HG03064 (cell line): Measurements from ENCODE around the gene INPP4B.

Source experiments
- ATAC-seq: cut with Tn5 transposase; IDR thresholded peaks from one replicate; pipeline ENCODE4 v1.9.1; 2021; ENCODE audit warnings: low read depth; ENCODE audit not compliant: unreplicated experiment

Gene INPP4B

DNA sequence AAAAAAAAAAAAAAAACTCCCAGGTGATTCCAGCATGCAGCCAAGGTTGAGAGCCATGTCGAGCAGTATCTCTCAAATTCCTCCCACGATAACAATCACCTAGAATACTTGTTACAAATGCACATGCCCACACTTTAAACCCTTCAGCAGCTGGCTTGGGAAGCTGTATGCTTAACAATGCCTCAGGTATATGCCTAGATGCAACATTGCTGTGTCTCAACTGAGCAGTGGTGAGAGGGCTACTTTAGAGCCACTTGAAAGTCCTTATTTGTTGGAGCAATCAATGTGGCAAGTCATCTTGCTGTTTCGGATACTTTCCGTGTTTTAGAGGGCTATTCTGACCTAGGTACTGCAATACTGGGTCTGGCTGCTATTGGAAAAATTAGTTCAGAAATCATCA is 487.4 kb downstream of the INPP4B start:
- no peak for ATAC-seq

DNA sequence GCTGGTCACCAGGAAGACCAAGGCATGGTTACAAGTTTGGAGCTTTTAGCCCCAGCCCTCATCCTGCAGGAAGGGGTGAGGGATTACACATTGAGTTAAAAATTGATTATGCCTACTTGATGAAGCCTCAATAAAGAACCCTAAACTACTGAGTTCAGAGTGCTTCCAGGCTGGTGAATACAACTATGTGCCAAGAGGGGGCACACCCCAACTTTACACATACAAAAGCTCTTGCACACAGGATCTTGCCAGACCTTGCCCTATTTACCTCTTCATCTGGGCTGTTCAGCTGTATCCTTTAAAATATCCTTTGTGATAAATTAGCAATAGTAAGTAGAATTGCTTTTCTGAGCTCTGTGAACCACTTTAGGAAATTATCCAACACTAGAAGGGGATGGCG is 489.3 kb downstream of the INPP4B start:
- ATAC-seq: no peak

DNA sequence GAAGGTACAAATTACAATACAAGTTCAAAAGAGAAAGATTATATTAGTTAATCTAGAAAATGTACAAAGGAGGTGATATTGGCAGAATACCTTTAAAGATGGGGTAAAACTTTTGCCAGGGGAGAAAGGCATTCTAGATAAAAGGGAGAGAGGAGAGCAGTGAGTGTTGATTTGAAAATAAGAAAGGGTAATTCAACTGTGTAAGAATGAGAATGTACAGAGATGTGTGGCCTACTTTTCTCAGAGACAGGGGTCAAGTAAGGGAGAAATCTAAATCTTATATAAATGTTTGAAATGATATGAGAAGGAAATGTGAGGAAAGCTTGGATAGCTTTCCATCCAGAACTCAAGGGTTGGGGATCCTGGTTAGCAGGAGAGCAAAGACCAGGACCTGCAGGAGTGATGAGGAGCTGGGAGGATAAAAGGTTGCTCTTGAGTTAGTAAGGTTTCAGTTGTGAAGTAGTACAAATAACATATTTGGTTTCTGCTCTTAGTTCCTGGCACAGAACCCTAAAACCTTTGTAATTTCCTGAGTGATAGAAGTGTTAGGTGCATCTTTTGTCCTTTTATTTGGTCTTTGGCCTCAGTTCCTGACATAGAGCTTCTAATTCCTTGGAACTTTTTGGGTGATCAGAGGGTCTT is 489.9 kb downstream of the INPP4B start:
- no peak for ATAC-seq

DNA sequence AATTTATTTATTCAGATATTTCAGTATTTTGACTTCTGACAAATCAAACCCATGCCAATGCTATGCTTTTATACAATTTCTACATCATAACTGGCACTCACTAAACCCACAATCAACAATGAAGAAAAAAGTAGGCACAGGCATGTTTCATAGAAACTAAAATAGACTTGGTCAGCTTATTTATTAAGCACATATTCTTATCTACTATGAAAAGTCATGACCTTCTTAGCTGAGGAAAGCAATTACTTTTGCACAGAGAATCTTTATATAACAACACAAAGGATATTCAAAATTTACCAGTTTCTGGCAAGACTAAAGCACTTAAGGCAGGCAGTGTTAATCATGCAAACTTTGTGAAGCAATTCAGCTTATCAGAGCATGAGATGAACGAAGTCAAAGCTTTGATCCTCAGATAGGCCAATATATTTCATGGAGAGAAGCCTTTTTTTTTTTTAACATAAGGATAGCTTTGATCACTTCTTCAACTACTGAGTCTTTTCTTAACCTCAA is 490.6 kb downstream of the INPP4B start:
- ATAC-seq: no peak

DNA sequence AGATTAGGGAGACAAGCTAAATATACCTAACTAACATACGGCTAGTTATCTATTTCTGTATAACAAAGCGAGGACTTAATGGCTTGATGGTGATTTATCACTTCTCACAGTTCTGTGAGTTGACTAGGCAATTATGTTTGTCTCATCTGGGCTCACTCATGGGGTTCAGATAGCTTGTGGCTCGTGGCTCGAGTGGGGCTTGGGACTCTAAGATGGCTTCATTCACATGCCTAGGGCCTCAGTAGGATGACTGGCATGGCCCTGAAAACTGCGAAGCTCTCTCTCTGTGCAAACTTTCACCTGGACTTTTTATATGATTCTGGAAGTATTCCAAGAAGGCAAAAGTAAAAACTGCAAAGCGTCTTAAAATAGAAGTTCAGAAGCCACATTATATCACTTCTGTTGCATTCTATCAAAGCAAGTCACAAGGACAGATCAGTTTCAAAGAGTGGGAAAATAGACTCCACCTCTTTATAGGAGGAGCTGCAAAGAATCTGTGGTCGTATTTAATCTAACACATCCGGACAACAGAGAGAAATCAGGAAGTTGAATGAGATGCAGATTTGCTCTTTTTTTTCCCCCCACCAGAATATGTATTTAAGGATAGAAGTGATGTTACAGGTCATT is 491.2 kb downstream of the INPP4B start:
- ATAC-seq: no peak

DNA sequence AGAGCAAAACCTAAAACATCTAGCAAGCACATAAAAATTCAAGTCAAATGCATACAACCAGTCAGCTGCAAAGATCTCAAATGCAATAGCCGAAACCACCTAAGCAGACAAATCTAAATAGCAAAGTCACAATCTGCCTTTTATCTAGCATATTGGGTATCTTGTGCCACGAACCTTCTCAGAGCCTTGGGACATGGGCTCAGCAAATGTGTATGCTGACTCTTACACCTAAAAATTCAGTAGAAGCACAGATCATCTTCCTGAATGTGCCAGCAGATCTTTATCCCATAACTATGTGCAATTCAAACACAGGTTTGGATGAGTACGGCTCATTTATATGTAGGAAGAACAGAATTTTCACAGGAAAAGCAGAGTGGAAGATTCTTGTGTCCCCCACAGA is 492.1 kb downstream of the INPP4B start:
- no peak for ATAC-seq

DNA sequence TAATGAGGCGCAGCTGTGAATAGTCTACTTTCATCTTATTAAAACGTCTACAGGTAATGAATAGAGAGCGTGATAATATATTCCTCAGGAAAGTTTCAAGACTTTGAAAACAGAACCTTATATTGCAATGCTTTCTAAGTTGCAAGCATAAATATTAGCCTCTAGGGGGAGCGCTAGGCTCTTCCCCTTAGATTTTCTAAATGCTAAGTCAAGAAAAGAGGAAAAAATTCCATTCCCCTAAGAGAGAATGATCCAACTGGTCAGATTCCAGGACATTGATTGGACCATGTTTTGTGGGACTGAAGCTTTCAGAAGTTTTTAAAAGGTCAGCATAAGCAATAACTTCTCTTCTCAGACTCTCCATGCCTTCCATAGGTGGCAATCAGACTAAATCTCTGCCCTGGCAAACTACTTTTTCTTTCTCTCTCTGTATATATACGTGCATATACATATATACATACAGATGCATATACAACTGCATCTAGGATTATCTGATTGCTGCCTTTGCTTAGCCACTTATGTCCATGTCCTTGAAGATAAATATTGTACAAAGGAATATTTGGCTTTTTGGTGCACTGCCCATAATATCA is 492.9 kb downstream of the INPP4B start:
- no peak for ATAC-seq

DNA sequence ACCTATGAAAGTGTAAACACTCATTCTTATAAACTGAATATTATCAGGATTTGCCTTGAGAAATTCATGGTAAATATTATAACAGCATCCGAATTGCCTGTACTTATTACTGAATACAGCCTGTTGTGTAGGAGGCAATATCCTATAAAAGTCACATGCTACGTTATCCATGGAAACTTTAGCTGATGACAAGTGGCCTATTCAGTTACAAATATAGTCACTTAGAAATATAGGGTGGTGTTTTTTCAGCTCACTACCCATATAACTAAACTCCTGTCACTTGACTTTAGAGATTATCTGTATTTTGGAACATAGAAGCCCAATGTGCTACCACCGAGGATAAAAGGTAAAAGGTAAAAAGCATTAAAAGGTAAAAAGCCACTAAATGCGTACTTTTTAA is 493.4 kb downstream of the INPP4B start:
- ATAC-seq: no peak

DNA sequence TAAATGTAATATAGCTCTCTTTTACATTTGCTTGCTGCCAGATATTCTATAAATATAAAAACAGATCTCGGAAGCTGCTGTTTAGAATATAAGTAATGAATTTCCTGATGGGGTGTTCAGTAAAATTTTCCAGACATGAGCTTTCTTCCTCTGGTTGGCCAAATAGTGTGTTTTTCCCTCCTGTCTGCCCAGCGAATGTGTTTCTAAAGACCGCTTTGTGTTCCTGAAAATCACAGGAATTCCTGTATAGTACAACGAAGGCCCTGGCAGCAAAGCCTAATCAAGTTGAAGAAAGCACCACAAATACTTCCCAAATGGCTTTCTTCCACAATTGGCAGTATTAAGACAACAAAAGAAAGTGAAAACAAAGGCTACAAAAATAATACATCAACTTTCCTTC is 494.1 kb downstream of the INPP4B start:
- no peak for ATAC-seq

DNA sequence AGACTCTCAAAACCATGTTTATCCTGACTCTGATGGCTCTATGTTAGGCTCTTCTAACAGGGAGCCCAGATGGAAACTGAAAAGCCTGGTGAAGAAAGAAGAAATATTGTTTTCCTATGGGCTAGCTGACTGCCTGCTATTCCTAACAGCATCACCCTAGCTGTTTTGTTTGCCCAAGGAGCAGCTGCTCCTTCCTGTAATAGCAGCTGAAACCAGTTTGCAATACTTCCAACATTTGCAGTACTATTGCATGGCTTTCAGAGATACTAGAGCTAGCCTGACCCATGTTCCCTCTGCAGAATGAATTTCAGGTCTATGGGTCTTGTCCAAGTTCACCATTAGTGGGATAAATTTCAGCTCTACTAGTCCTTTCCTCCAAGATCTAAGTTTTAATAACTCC is 495.2 kb downstream of the INPP4B start:
- ATAC-seq: no peak

DNA sequence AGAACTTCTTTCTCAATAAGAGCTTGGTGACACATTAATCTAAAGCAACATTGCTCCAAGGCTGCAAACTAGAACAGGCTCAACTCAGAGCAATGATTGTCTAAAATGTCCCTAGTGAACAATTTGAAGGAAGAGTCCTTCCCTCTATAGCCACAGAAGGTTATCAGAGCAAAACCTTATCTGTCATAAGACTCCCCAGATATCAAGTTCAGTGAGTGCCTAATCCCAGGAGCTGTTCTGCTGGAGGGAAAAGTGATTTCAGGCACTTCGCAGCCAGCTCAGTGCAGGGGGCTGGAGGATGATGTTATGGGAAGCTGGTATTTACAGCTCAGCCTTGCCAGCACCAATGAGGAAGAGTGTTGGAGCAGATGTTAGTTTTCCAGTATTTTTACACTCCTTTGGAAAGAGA is 497.5 kb downstream of the INPP4B start:
- no peak for ATAC-seq

DNA sequence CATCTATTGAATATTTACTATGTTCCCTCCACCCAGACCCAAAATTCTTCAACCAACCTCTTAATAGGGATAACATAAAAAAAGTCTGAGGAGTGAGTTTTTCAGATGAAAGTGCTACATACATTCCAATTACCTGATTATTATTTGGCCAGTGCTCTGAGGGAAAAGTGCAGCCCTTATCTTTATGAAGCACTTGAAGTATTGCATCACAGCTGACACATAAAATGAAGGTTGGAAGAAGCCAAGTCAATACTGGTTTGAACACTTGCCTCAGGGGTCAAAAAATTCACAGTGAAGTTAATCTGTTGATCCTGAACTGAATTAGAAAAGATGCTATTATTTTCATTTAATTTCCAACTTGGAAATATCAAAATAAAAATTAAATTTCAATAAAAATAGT is 498.9 kb downstream of the INPP4B start:
- no peak for ATAC-seq

DNA sequence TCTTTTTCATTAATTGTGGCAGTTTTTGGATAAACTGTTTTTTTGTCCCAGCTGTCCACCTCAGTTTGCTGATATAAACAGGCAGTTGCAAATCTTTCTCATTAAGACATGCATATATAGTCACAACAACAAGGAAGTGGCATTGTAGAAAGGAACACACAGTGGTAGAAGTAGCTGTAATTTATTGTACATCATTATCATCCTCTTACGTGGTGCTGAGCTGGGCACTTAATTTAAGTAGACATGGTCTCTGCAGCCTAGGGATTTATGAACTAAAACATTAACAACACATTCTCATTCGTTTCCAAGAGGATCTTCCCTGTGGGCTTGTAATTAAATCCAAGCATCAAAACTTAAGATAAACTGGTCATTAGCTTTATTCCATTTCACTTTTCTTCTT is 500.2 kb downstream of the INPP4B start:
- no peak for ATAC-seq

DNA sequence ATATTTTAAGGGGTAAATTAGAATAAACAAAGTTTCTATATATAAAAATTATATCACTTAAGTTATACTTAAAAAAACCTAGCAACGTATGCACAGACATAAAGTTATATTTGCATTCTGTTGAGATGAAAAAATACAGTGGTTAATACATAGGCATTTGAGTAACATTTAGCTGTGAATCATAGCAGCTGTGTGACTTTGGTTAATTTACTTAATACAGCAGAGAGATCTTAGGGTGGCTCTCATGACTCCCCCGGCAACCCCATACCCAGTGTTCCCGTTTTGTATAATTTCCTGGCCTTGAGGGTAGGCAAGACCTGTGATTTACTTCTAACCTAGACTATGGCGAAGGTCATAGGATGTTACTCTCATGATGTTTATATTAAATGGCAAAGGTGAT is 504.8 kb downstream of the INPP4B start:
- no peak for ATAC-seq

DNA sequence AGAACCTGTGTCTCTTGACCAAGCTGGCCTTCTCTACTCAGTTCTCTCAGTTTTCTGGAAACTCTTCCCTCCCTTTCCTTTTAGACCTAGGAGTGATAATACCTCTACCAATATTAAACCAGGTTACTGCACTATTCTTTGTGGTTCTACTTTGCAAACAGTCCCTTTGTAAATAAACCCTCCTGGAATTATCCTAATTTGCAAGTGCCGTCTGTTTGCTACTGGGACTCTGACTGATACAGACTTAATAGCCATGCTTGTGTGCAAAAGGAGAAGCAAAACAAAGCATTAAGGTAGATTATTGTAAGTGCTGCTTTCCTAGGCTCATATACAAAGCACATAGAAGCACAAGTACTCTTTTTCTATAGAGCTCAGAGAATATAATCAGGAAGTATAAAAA is 507.0 kb downstream of the INPP4B start:
- ATAC-seq: no peak

DNA sequence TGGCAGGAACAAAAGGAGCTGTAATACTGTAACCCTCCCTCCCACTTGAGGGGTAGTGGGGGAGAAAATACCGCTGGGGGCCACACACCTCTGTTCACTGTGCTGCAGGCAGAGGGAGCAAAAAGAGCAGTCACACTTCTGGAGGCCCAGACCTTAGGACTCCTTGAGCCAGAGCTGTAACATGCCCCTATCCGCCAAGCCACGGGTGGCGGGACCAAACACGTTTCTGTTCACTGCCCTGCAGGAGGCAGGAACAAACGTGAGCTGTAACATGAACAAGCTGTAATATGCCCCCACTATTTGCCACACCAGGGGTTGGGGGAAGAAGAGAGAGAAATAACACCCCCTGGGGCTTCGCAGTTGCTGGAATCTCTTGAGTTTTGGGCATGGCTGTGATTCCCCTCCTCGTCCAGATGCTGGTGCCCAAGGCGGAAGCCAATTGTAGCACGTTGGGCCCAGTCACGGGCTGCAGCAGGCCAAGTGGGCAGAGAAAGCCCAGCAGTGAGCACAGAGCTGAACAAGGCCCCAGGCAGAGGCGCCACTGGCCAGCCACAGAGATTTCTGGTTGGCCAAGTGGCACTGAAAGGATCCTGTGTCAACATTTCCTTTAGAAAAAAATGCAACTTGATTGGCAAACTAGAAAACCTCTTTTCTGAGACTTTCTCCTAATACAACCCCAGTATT is 509.7 kb downstream of the INPP4B start:
- no peak for ATAC-seq

DNA sequence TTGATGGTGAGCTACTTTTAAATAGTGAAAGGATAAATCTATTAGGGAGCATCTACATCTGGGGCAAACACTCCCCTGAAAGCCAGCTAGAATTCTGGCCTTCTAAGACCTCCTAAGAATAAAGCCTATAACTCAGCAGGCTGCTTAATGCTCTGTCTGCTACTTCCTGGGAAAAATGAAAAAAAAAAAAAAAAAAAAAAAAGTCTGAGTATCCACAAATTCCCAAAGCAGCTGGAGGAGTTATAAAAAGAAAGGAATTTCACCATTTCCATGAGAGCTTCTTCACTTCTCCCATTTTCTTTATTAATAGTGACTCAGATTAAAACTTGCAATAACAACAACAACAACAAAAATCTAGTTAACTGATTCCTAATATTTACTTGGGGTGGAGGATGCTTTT is 511.2 kb downstream of the INPP4B start:
- no peak for ATAC-seq

DNA sequence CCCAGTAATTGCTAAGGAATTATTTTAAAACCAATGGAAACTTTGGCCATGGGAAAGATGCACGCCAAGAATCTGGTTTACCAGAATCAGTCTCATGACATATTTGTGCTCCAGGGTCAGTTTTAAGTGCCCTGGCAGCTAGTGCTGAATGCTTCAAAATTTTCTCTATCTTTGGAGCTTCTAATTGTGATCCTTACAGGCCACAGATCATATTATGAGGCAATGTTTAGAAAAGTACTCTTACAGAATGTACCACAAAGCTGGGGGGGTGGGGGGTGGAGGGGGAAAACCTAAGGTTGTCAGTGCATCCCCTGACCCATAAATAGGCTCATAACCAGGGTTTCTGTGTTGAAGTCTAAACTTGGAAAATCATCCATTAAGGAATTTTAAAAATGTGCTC is 514.5 kb downstream of the INPP4B start:
- no peak for ATAC-seq

DNA sequence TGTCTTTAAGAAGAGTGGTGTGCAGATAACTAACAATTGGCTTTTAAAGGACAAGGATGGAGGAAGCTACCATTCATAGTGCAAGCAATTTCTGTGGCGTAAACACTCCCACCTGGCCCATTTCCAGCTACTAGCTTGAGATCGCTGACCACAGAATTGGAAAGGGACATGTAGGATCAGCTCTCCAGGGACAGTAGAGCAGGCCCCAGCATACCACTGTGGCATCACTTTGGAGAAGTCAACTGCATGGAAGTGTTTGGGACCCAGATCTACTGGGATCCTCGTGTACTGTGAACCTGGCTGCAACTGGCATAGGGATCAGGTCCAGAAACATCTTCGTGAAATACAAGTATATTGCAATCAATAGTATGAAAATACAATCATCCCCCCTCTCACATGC is 515.0 kb downstream of the INPP4B start:
- no peak for ATAC-seq

DNA sequence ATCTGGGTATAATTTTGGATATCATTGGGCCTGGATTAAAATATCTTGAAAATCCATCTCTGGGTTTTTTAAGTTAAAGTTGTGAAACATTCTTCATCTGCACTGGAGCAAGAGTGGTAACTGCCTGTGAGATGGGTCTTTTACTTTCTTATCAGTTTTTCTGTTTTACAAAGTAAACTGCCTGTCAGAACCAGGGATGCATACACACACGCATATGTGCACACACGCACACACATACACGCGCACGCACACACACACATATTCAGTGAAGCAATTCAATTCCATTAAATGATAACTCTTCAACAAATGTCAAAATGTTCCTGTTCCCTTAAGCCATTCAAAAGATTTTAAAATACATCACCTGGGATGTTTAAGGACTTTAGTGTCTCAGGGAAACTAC is 515.8 kb downstream of the INPP4B start:
- ATAC-seq: no peak

DNA sequence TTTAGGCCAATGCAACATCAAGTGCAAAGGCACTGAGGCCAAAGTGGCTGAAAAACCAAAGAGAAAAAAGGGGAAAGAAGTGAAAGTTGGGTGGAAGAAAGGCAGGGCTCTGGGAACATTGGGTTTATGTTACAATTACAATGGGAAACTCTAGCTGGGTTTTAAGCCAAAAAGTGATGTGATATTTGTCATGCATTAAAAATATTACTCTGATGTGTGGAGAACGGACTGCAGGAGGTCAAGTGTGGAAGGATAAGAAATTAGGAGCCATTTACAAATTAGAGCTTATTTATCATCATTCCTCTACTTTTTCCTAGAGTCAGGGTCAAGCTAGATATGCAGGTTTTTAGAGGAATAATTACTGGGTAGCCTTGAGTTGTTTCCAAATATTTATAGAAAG is 516.8 kb downstream of the INPP4B start:
- ATAC-seq: no peak

DNA sequence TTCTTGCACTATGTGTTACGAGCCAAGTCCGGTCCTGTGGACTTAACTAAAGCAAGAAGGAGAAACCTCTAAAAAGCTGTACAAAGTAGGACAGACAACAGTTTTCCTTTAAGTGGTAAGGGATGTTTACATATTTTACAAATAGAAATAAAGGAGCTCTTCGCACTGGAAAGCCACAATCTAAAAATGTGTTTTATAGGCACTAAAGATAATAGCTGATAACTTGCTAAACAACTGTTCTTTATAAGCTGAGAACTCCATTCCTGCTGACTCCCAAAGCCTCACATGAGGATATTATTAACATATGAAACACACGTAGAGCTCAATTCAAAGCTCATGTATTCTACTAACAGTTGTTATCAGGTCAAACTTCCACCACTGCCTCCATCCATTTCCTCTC is 519.9 kb downstream of the INPP4B start:
- no peak for ATAC-seq
